Neuronal stem cell (in vitro differentiated cells): ENCODE results near the gene RITA1.
A peak's percentile ranks its signal among the peaks of the same experiment; 100 is the strongest.

Experiments
- DNase-seq: peaks from one replicate; pipeline ENCODE4 v3.0.0-alpha.2; 2013; ENCODE audit warnings: low spot score
- H2AFZ ChIP-seq: one replicate; pipeline ENCODE4 v1.6.1; 2013; ENCODE audit warnings: mild to moderate bottlenecking, low read length, inconsistent platforms
- H2AK5ac ChIP-seq: 2 replicates; pipeline ENCODE4 v1.6.1; 2013; ENCODE audit warnings: low read depth, mild to moderate bottlenecking, inconsistent platforms, low read length, moderate library complexity, mixed read lengths
- H2BK120ac ChIP-seq: 2 replicates; pipeline ENCODE4 v1.6.1; 2013; ENCODE audit warnings: low read depth, mild to moderate bottlenecking, inconsistent platforms, low read length, moderate library complexity, mixed read lengths
- H2BK12ac ChIP-seq: one replicate; pipeline ENCODE4 v1.6.1; 2013; ENCODE audit warnings: low read length, inconsistent platforms
- H2BK15ac ChIP-seq: 2 replicates; pipeline ENCODE4 v1.6.1; 2013; ENCODE audit warnings: mild to moderate bottlenecking, low read length, inconsistent platforms, mixed read lengths
- H2BK5ac ChIP-seq: one replicate; pipeline ENCODE4 v1.6.1; 2013; ENCODE audit warnings: inconsistent platforms, mild to moderate bottlenecking, low read length, moderate library complexity
- H3K14ac ChIP-seq: one replicate; pipeline ENCODE4 v1.6.1; 2013; ENCODE audit warnings: low read length, inconsistent platforms
- H3K18ac ChIP-seq: 2 replicates; pipeline ENCODE4 v1.6.1; 2013; ENCODE audit warnings: low read length, inconsistent platforms
- H3K23ac ChIP-seq: 2 replicates; pipeline ENCODE4 v1.6.1; 2013; ENCODE audit warnings: low read depth, mild to moderate bottlenecking, mixed read lengths, low read length, inconsistent platforms; ENCODE audit not compliant: poor library complexity
- H3K27ac ChIP-seq: replicated peaks from 3 replicates; pipeline ENCODE4 v1.5.1; 2013; ENCODE audit warnings: low read length, inconsistent platforms
- H3K27me3 ChIP-seq, 3 experiments: 2 replicates each; pipeline ENCODE4 v1.6.1; 2013; ENCODE audit warnings: low read length in 3 of 3, mild to moderate bottlenecking in 2 of 3, inconsistent platforms in 1 of 3, low read depth in 1 of 3, mixed read lengths in 1 of 3, moderate library complexity in 1 of 3; ENCODE audit not compliant: control insufficient read depth in 3 of 3, insufficient read depth in 3 of 3
- H3K36me3 ChIP-seq, 2 donors: replicated peaks in 1 of 2; 2 replicates each; pipeline ENCODE4 v1.6.1; 2013; ENCODE audit warnings: low read length in 2 of 2; ENCODE audit not compliant: control insufficient read depth in 2 of 2, insufficient read depth in 2 of 2
- H3K4ac ChIP-seq: 2 replicates; pipeline ENCODE4 v1.6.1; 2013; ENCODE audit warnings: inconsistent platforms, mild to moderate bottlenecking, low read length, moderate library complexity
- H3K4me1 ChIP-seq, 2 donors: 1 replicate in 1 of 2; 2 replicates in 1 of 2; pipeline ENCODE4 v1.6.1; 2013; ENCODE audit warnings: low read length in 2 of 2, low read depth in 1 of 2; ENCODE audit not compliant: control insufficient read depth in 2 of 2, insufficient read depth in 1 of 2
- H3K4me2 ChIP-seq: one replicate; pipeline ENCODE4 v1.6.1; 2013; ENCODE audit warnings: mild to moderate bottlenecking, low read length, inconsistent platforms; ENCODE audit not compliant: insufficient read depth, poor library complexity, severe bottlenecking
- H3K4me3 ChIP-seq, 2 donors: 2 replicates each; pipeline ENCODE4 v1.5.1; 2013; ENCODE audit warnings: low read length in 2 of 2, mild to moderate bottlenecking in 2 of 2, inconsistent platforms in 1 of 2, moderate library complexity in 1 of 2
- H3K79me1 ChIP-seq: one replicate; pipeline ENCODE4 v1.6.1; 2013; ENCODE audit warnings: low read depth, mild to moderate bottlenecking, inconsistent platforms, low read length, moderate library complexity
- H3K9ac ChIP-seq: one replicate; pipeline ENCODE4 v1.6.1; 2013; ENCODE audit warnings: mild to moderate bottlenecking, low read depth, low read length, inconsistent platforms; ENCODE audit not compliant: poor library complexity
- H3K9me3 ChIP-seq, 2 donors: replicated peaks in 1 of 2; 2 replicates each; pipeline versions ENCODE3 to v1.6.1; 2013; ENCODE audit warnings: low read length in 2 of 2, mild to moderate bottlenecking in 2 of 2, inconsistent platforms in 1 of 2, low read depth in 1 of 2, mixed read lengths in 1 of 2, moderate library complexity in 1 of 2; ENCODE audit not compliant: control insufficient read depth in 2 of 2, insufficient read depth in 1 of 2
- H4K8ac ChIP-seq: one replicate; pipeline ENCODE4 v1.6.1; 2013; ENCODE audit warnings: low read depth, mild to moderate bottlenecking, inconsistent platforms, low read length, moderate library complexity
- H4K91ac ChIP-seq: one replicate; pipeline ENCODE4 v1.6.1; 2013; ENCODE audit warnings: low read length, low read depth, mild to moderate bottlenecking, inconsistent platforms; ENCODE audit not compliant: poor library complexity
- WGBS, 2 donors: extraction: QIAGEN DNeasy Blood & Tissue Kit; methylation state at CpG; one replicate each; pipeline ENCODE4 v1.1.7; 2013; ENCODE audit warnings: missing lambda C conversion rate in 2 of 2, mixed read lengths in 1 of 2; ENCODE audit not compliant: insufficient read length in 2 of 2, insufficient replicate concordance in 1 of 2; ENCODE audit errors: extremely low coverage in 2 of 2; 5-methylcytosine and 5-hydroxymethylcytosine counted together

RITA1 gene

GRCh38 chr12:113142173-113142885 lies 43.2 kb upstream of the RITA1 start:
- Histone ChIP-seq H3K4me1 (peaks cover 0 to 3% of the 10 kb centered on the region in 2 donors), H3K4me2 (no peak overlapping the region), H3K9me3 (no peaks in the 10 kb centered on the region), H3K14ac (no peak overlapping the region), H3K27me3 (peaks cover 0 to 19% (median 2%) of the 10 kb centered on the region in 3 experiments), H3K4me3 (no peak overlapping the region), H2BK120ac (no peak overlapping the region), H3K23ac (no peak overlapping the region), H3K18ac (no peak overlapping the region), H2BK5ac (no peak overlapping the region), H4K91ac (no peak overlapping the region), H3K27ac (no peak overlapping the region), H2AK5ac (peak overlapping the region; percentile 13), H2AFZ (no peak overlapping the region), H2BK15ac (peak overlapping the region; percentile 8), H4K8ac (no peak overlapping the region), H3K4ac (peak overlapping the region; percentile 54), H2BK12ac (no peak overlapping the region), H3K9ac (no peak overlapping the region), H3K79me1 (no peaks in the 10 kb centered on the region), H3K36me3 (no peaks in the 10 kb centered on the region)
- no CpG with 5 or more reads among the region's 17 CpGs for WGBS, 2 donors
- no peak for DNase-seq

GRCh38 chr12:113142886-113143332 lies 42.6 kb upstream of the RITA1 start:
- Histone ChIP-seq H3K4ac (no peak overlapping the region), H2BK15ac (peak overlapping the region; percentile 8), H3K18ac (peak overlapping the region; percentile 55), H3K14ac (no peak overlapping the region), H3K9me3 (no peaks in the 10 kb centered on the region), H3K79me1 (no peaks in the 10 kb centered on the region), H4K8ac (no peak overlapping the region), H2BK120ac (no peak overlapping the region), H2BK5ac (no peak overlapping the region), H2BK12ac (no peak overlapping the region), H3K9ac (no peak overlapping the region), H3K27ac (no peak overlapping the region), H3K4me3 (no peak overlapping the region), H3K36me3 (no peaks in the 10 kb centered on the region), H3K23ac (no peak overlapping the region), H3K4me2 (no peak overlapping the region), H2AFZ (no peak overlapping the region), H3K27me3 (peaks cover 0 to 16% (median 2%) of the 10 kb centered on the region in 3 experiments), H3K4me1 (peaks cover 0 to 3% of the 10 kb centered on the region in 2 donors), H4K91ac (no peak overlapping the region), H2AK5ac (no peak overlapping the region)
- no peak for DNase-seq
- no CpG with 5 or more reads among the region's 5 CpGs for WGBS, 2 donors

DNA sequence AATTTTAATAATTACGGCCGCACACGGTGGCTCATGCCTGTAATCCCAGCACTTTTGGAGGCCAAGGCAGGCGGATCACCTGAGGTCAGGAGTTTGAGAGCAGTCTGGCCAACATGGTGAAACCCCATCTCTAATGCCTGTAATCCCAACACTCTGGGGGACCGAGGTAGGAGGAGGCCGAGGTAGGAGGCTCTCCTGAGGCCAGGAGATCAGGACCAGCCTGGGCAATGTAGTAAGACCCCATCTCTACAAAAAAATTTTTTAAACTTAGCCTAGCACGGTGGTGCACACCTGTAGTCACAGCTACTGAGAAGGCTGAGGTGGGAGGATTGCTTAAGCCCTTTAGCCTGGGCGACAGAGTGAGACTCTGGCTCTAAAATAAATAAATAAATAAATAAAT lies 41.6 kb upstream of the RITA1 start:
- H3K27ac ChIP-seq = no peak overlapping the region
- no peaks in the 10 kb centered on the region for H3K36me3 ChIP-seq
- H4K91ac ChIP-seq = no peak overlapping the region
- no peaks in the 10 kb centered on the region for H3K79me1 ChIP-seq
- no peak for DNase-seq
- H3K9me3 ChIP-seq = no peaks in the 10 kb centered on the region
- no peak overlapping the region for H3K23ac ChIP-seq
- H3K4ac ChIP-seq = no peak overlapping the region
- H3K14ac ChIP-seq = no peak overlapping the region
- H3K4me3 ChIP-seq = no peak overlapping the region
- peaks cover 0 to 3% of the 10 kb centered on the region in 2 donors for H3K4me1 ChIP-seq
- no peak overlapping the region for H4K8ac ChIP-seq
- H3K18ac ChIP-seq = no peak overlapping the region
- H2AFZ ChIP-seq = no peak overlapping the region
- H2AK5ac ChIP-seq = no peak overlapping the region
- H2BK120ac ChIP-seq = no peak overlapping the region
- no CpG with 5 or more reads among the region's 8 CpGs for whole genome bisulfite sequencing, 2 donors
- no peak overlapping the region for H3K4me2 ChIP-seq
- no peak overlapping the region for H2BK12ac ChIP-seq
- no peak overlapping the region for H3K9ac ChIP-seq
- no peak overlapping the region for H2BK15ac ChIP-seq
- H2BK5ac ChIP-seq = no peak overlapping the region
- peaks cover 0 to 10% (median 0%) of the 10 kb centered on the region in 3 experiments for H3K27me3 ChIP-seq

- no peak overlapping the region for H2BK120ac ChIP-seq
These were observed 40.7 kb upstream of the RITA1 start for GRCh38 chr12:113144806-113145205.

More at GRCh38 chr12:113144806-113145205, 40.7 kb upstream of the RITA1 start:
- Histone ChIP-seq H2AK5ac (no peak overlapping the region), H3K9me3 (no peaks in the 10 kb centered on the region), H2BK15ac (no peak overlapping the region), H3K18ac (no peak overlapping the region), H2BK12ac (no peak overlapping the region), H2BK5ac (no peak overlapping the region), H3K4me1 (peaks cover 6 to 8% of the 10 kb centered on the region in 2 donors), H2AFZ (no peak overlapping the region), H4K91ac (no peak overlapping the region), H3K79me1 (no peaks in the 10 kb centered on the region), H3K4me3 (no peak overlapping the region), H3K4me2 (no peak overlapping the region), H3K14ac (no peak overlapping the region), H3K23ac (no peak overlapping the region), H3K36me3 (no peaks in the 10 kb centered on the region), H3K4ac (no peak overlapping the region), H4K8ac (no peak overlapping the region), H3K9ac (no peak overlapping the region), H3K27ac (no peak overlapping the region), H3K27me3 (peaks cover 0 to 10% (median 0%) of the 10 kb centered on the region in 3 experiments)
- WGBS, 2 donors = no CpG with 5 or more reads among the region's 5 CpGs
- no peak for DNase-seq
